Panc1 (cell line): Measurements from ENCODE around the gene SFMBT1.

Source experiments
- POLR2AphosphoS5 ChIP-seq: IDR thresholded peaks from 2 replicates; pipeline ENCODE4 v1.6.1; 2012; ENCODE audit warnings: mild to moderate bottlenecking, low read depth, low read length, moderate library complexity
- SIN3A ChIP-seq: IDR thresholded peaks from 2 replicates; pipeline ENCODE4 v1.6.1; 2012; ENCODE audit warnings: low read depth, mild to moderate bottlenecking, low read length, moderate library complexity, borderline replicate concordance; ENCODE audit not compliant: insufficient read depth
- TCF7L2 ChIP-seq: IDR thresholded peaks from 2 replicates; pipeline ENCODE4 v1.6.1; 2011; ENCODE audit warnings: mild to moderate bottlenecking, low read depth, low read length, inconsistent platforms
- TF ChIP-seq, protein P1 (sequence below): fragments of 450-650 bp; IDR thresholded peaks from 2 replicates; pipeline ENCODE4 v1.5.1; 2017; ENCODE audit warnings: mild to moderate bottlenecking

DNA sequence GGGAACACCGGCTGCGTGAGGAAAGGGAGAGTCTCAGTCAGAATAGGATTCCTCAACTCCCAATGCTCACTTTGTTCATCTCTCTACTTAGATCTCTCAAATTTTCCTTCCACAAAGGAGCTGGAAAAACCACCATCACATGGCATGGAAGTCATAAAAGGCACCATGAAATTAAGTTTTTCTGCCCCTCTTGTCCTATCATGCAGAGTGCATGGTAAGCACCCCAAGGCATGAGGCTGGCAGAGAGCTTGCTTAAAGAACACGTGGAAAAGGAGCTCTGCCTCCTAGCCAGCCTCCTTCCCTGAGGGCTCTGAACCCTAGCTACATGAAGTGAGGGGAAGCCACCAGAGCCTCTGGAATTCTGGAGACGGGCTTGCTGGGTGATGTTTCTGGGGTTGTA lies 166.3 kb downstream of the SFMBT1 start:
- no peak for TF ChIP-seq SIN3A
- TF ChIP-seq, protein P1, sequence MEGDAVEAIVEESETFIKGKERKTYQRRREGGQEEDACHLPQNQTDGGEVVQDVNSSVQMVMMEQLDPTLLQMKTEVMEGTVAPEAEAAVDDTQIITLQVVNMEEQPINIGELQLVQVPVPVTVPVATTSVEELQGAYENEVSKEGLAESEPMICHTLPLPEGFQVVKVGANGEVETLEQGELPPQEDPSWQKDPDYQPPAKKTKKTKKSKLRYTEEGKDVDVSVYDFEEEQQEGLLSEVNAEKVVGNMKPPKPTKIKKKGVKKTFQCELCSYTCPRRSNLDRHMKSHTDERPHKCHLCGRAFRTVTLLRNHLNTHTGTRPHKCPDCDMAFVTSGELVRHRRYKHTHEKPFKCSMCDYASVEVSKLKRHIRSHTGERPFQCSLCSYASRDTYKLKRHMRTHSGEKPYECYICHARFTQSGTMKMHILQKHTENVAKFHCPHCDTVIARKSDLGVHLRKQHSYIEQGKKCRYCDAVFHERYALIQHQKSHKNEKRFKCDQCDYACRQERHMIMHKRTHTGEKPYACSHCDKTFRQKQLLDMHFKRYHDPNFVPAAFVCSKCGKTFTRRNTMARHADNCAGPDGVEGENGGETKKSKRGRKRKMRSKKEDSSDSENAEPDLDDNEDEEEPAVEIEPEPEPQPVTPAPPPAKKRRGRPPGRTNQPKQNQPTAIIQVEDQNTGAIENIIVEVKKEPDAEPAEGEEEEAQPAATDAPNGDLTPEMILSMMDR = no peak
- no peak for TF ChIP-seq POLR2AphosphoS5
- no peak for TF ChIP-seq TCF7L2
